Activated CD4-positive, CD25-positive, alpha-beta regulatory T cell treated with anti-CD3 and anti-CD28 coated beads, Interleukin-2, amount 50 U/mL, for 16 hours (primary cell): Measurements from ENCODE around the gene PPP6R3.

Source experiments
- DNase-seq: peaks from one replicate; pipeline ENCODE4 v3.0.0-alpha.2; 2020; ENCODE audit warnings: low read depth, low spot score

PPP6R3 gene

GRCh38 chr11:68551777-68552176 lies 91.2 kb downstream of the PPP6R3 start:
- no peak for DNase-seq

DNA sequence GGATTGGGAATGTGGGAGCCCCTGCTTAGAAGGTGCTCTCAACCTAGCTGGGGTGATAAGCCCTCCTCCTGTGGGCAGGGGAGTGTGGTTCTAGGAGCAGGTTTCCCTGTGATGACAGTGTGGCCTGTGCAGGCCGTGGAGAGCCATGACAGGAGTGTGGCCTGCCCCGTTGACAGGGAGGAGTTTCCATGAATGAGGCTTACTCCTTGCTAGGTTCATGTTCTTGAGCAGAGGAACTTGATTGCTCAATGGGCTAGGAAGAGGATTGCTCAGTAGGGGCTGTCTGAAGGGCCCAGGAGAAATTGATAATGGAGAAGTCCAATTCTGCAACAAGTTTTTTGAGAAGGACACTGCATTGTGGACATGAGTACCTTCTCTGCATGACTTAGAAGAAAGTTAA lies 92.0 kb downstream of the PPP6R3 start:
- no peak for DNase-seq

DNA sequence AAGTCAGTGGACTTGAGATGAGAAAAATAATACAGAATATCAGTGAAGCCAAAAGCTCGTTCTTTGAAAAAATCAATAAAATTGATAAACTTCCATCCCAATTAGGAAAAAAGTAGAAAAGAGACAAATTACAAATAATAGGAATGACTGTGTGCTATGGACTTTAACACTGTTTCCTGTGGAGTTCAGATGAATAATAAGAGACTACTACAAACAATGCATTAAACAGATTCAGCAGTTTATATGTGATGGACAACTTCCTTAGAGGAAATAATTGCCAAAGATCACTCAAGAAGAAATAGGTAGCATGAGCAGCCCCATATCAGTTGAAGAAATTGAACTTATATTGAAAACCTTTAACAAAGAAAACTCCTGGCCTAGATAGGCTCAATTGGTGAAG lies 99.7 kb downstream of the PPP6R3 start:
- DNase-seq: no peak

DNA sequence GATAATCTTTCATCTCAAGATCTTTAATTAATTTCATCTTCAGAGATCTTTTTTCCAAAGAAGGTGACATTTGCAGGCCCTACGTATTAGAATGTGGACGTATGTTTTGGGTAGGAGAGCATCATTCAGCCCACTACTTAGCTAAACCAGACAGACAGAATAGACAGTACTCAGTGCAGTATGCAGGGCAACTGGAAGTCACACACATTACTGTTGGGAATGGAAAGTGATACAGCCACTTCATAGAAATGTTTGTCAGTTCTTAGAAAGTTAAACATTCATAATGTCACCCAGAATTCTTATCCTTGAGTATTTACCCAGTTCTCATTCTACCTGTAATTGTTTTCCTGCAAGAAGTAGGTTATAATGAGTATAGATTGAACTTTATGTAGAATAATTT lies 102.9 kb downstream of the PPP6R3 start:
- no peak for DNase-seq

- DNase-seq: no peak
These were observed 103.7 kb downstream of the PPP6R3 start for GRCh38 chr11:68564261-68564660.

DNA sequence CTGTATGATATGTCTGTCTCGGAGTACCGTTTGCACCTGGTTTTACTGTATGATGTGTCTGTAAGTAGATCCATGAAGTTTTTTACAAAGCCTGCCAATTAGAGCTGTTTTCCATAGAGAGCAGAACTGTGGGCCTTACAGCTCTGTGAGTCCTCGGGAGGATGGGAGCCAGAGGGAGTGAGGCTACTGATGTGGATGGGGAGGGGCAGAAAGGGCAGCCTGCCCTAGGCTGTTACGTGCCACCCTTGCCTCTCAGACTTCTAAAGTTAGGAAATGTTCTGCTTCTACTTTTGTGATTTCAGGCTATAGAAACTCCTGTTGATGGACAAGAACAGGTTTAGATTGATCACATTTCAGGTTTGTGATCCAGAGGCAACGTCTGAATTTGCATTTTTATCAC lies 105.2 kb downstream of the PPP6R3 start:
- DNase-seq: no peak

GRCh38 chr11:68567553-68567952 lies 107.0 kb downstream of the PPP6R3 start:
- no peak for DNase-seq

GRCh38 chr11:68569357-68569756 lies 108.8 kb downstream of the PPP6R3 start:
- DNase-seq: no peak

GRCh38 chr11:68570691-68571090 lies 110.1 kb downstream of the PPP6R3 start:
- no peak for DNase-seq

GRCh38 chr11:68574308-68574707 lies 113.8 kb downstream of the PPP6R3 start:
- DNase-seq: no peak

- DNase-seq: no peak
These were observed 114.6 kb downstream of the PPP6R3 start for GRCh38 chr11:68575025-68575665.

DNA sequence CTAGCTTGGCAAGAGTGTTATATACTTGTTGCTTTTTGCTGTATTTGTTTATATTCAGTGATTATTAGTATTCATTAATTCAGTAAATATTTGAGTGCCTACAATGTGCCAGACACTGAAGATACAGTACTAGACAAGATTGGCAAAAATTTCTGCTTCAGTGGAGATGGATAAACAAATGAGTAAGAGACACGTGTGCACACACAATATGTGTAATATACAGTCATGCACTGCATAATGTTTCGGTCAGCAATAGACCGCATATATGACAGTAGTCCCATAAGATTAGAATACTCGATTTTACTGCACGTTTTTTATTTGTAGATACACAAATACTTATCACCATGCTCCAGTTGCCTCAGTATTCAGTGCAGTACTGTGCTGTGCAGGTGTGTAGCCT lies 118.9 kb downstream of the PPP6R3 start:
- no peak for DNase-seq

DNA sequence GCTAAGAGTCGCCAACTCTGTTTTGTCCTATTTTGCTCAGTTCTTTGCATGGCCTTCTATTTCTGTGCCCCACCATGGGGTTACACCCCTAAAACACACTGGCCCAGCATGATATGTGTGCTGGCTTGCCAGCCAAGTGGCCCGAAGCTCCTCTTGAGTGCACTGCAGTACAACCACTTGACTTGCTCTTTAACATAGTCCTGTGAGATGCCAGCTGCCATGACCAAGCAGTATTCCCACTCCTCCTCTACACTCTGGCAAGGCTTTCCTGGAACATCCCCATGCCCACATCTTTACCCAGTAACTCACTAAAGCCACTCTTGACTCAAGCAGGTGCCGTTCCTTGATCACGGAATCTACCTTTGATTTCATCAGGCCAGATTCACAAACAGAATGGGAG lies 120.9 kb downstream of the PPP6R3 start:
- DNase-seq: no peak

GRCh38 chr11:68581901-68582300 lies 121.3 kb downstream of the PPP6R3 start:
- no peak for DNase-seq

GRCh38 chr11:68582416-68583040 lies 122.0 kb downstream of the PPP6R3 start:
- DNase-seq: no peak

DNA sequence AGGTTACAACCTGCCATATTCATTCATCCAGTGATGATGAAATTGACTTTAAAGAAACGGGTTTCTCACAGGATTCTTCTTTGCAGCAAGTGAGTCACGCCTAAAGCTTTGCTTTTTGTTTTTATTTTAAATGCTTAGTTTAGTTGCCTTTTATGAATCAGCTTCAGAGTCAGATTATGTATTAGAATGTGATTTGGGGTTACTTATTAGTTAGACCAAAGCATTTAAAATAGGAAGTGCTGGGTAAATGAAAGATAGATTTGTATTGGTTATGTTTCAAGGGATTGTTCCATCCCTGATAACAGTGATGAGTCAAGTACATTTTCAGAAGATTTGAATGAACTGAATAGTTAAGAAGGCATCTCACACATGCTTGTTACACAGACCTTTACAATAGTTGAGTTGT lies 122.5 kb downstream of the PPP6R3 start:
- DNase-seq: no peak

DNA sequence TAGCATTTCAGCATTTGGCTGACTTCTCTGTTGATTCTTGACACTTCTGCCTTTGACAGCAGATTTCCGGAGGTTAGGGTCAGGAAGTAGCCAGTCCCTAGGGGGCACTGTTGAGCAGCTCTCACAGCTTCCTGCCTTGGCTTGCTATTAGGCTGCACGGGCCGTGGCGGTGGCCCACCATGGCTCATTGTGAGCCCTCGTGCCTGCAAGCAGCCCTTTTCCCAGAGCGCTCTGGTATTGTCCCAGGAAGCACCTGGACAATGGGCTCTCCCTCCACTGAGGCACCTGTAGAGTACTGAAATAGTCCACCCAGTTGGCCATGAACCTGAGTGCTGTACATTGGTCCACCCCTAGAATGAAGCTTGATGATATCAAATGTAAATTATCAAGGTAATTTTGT lies 123.5 kb downstream of the PPP6R3 start:
- no peak for DNase-seq

- no peak for DNase-seq
These were observed 124.5 kb downstream of the PPP6R3 start for GRCh38 chr11:68584991-68585524.

GRCh38 chr11:68589547-68590216 lies 129.1 kb downstream of the PPP6R3 start:
- DNase-seq: no peak

DNA sequence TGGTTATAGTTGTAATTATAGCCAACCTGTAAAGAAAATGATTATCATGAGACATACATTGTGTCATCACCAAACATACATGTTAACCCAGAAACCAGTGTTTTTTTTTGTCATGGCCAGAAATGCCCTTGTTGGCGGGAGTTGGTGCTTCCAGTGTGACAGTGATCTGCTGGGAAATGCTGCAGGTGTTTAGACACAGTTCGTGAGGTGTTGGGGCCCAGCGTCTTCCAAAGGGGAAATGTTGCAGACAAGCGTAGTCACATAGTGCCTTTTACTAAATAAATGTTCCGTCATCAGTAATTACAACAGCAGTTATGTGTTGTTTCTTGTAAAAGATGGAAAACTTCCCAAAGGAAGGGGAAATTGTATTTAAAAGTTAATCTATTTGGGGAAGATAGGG lies 131.2 kb downstream of the PPP6R3 start:
- no peak for DNase-seq

GRCh38 chr11:68593441-68593840 lies 132.9 kb downstream of the PPP6R3 start:
- no peak for DNase-seq

GRCh38 chr11:68594123-68594522 lies 133.6 kb downstream of the PPP6R3 start:
- no peak for DNase-seq

GRCh38 chr11:68596231-68596630 lies 135.7 kb downstream of the PPP6R3 start:
- no peak for DNase-seq
